Right ventricle myocardium inferior (tissue), 1 donor: ENCODE data around the gene CSNK1G2. TPM values are rescaled to one million over a fixed set of nuclear protein-coding genes. Genes with fewer than 3 reads are reported as not detected.

Source experiments
- ATAC-seq: fragments of 200-7000 bp; cut with Tn5 transposase; one replicate; pipeline ENCODE4 v1.9.1; 2020; ENCODE audit warnings: mild to moderate bottlenecking, moderate library complexity
- DNase-seq: peaks from one replicate; pipeline ENCODE4 v3.0.0; 2021; ENCODE audit errors: missing footprints
- intact Hi-C: fragments of 100-400 bp; cut with DNase I; formaldehyde crosslinking; loops from one replicate; pipeline ENCODE4 v1.11.0; 2022
- total RNA-seq: library from RNA; stranded (reverse); fragmentation: NEBNext Ultra II Directional; extraction: Animal tissue kit (Norgen Biotek cat#: 25700); gene quantifications from one replicate; pipeline ENCODE4 v1.2.1, GENCODE V29; 2021
- donor health status: DM: no; HTN: yes; CAD: no; lungs with severe emphysema.

CSNK1G2 gene
- total RNA-seq, 1 donor from 2014 or later, result 23.6 TPM

GRCh38 chr19:1956868-1957492 lies 16.0 kb downstream of the CSNK1G2 start:
- intact Hi-C loops, result no loop called here
- peak; percentile 32 for ATAC-seq
- DNase-seq, result peak; percentile 71

- intact Hi-C loops, result no loop called here
- ATAC-seq (peak; percentile 7), DNase-seq (no peak)
Observed at GRCh38 chr19:1957562-1958248, 16.7 kb downstream of the CSNK1G2 start.

DNA sequence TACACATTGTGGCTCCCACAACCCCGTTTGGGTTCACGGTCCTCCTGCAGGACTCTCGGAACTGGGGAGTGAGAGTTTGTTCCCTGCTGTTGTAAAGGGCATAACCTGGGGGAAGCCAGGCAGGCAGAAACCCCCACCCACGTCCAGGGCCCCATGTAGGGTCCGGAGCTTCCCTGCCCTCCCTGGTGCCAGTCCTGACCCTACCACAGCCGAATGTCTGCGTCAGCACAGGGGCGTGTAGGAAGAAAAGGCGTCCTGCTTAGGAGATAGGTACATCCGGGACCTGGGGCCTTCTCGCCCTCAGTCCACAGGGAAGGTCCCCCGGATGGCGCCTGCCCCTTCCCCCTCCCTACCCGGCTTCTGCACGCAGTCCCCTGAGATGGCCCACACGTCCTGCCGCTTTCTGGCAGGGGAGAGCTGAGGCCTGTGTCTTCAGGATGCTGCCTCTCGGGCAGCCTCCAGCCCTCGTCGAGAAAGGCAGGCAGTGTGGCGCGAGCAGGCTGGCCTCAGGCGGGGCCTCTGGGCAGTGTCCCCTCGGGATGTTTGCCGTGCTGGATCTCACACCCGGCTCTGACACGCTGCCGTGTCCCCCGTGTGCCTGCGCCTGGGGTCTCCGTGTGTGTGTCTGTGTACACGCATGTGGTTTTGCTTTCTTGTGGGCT lies 19.1 kb downstream of the CSNK1G2 start:
- no peak for ATAC-seq
- peak; percentile 49 for DNase-seq
- intact Hi-C loops, result no loop called here

DNA sequence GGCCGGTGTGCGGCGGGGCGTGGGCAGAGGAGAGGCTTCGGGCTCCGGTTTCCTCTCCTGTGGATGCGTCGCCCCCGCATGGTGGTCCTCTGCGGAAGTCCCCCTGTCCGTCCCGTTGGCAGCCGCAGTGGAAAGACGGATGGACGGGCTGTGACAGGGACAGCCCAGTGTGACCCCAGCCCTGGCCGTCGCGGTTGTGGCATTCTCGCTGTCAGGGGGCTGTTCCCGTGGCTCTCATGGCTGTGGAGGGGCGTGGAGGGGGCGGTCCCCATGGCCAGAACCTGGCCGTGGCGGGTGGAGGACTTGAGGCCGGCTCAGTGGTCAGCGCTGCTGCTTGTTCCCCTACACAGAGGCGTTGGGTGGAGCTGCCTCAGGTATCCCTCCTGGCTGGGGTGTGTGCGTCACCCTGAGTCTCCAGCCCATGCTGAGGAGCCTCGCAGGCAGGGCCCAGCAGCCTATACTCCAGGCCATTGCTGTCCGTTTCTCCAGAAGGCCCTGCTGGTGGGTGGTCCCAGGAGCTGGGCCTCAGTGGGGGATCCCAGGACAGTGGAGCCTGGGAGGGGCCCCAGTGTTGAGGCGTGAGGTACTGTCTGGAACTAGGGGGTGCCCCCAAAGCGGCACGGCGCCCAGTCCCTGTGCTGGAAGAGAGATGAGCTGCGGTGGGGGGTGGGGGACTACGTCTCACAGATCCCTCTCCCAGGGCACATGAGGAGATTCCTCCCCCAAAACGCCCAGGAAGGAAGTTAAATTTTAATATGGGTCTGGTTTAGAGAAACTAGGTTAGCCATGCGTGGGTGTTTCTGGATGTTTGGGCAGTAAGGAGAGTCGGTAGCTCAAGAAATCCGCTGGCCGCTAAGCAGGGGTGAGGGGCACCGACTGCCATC lies 20.3 kb downstream of the CSNK1G2 start:
- intact Hi-C loops, result no loop called here
- ATAC-seq (no peak), DNase-seq (no peak)

- ATAC-seq (no peak), DNase-seq (no peak)
- intact Hi-C loops, result no loop called here
Observed at GRCh38 chr19:1962674-1963073, 21.7 kb downstream of the CSNK1G2 start.

- DNase-seq (no peak), ATAC-seq (no peak)
- intact Hi-C loops, result no loop called here
Observed at GRCh38 chr19:1967087-1967608, 26.2 kb downstream of the CSNK1G2 start.

DNA sequence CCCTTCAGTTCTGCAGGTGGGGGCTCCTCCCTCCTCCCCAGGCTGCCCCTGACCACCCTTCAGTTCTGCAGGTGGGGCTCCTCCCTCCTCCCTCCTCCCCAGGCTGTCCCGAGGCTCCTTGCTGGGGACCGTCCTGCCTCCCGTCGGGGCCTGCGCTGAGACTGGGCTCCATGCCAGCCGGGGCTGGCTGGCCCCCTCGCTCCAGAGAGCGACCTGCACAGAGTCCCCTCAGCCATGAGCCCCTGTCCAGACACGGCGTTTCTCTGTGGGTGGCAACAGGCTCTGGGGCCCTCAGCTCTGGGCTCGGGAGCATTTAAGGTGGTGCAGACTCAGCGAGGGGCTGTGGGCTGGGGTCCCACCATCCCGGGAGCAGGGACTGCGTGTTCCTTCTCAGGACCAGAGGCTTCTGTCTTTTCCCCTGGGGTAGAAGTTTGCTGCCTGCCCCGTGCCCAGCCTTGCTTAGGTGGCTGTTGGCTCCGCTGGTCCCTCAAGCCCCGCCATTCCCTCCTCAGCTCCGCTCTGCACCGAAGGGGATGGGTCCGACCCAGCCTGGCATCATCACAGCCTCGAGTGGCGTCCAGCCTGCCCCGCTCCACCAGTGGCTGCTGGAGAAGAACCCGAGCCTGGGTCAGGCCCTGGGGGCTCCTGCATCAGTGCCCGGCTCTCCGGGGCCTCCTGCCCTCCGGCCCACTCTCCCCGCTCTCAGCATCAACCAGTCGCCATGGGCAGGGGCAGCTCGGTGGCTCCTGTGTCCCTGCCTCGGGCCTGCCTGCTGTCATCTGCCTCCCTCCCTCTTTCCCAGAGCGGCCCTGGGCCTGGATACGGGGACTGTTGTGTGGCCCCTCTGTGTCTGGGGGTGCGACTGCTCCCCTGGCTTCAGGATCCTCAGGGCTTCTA lies 27.6 kb downstream of the CSNK1G2 start:
- intact Hi-C loops, result no loop called here
- DNase-seq, result no peak
- no peak for ATAC-seq

GRCh38 chr19:1969176-1970002 lies 28.4 kb downstream of the CSNK1G2 start:
- ATAC-seq (no peak), DNase-seq (no peak)
- intact Hi-C loops, result no loop called here

- no peak for DNase-seq
- intact Hi-C loops, result no loop called here
- no peak for ATAC-seq
Observed at GRCh38 chr19:1970003-1970805, 29.2 kb downstream of the CSNK1G2 start.

DNA sequence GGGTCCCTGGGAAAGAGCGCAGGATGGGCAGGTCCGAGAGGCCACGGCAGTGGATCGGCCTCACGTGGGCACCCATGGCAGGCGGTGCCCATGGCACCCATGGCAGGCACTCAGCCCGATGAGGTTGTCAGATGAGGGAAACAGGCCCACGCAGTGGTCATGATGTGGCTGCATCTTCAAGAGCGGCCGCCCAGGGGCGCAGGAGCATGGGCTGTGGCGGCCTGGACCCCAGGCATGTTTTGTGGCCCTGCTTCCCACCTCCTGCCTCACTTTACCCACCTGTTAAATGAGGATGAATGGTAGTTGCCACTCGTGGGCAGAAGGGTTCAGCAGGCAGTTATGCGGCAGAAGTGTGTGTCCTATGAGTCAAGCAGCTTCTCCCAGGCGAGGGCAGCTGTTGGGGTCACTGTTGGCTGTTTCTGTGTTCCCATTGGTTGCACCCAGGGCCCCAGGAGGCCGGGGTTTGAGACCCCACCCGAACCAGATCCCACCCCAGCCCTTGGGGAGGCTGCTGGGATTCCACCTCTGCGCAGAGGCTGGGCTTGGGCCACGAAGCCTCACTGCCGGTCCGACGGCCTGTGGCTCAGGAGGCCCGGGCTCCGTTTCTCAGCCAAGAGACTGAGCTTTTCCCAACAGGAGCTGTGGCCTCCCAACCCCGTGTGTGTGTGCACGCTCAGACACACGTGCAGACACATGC lies 30.0 kb downstream of the CSNK1G2 start:
- intact Hi-C loops, result no loop called here
- ATAC-seq (no peak), DNase-seq (no peak)

DNA sequence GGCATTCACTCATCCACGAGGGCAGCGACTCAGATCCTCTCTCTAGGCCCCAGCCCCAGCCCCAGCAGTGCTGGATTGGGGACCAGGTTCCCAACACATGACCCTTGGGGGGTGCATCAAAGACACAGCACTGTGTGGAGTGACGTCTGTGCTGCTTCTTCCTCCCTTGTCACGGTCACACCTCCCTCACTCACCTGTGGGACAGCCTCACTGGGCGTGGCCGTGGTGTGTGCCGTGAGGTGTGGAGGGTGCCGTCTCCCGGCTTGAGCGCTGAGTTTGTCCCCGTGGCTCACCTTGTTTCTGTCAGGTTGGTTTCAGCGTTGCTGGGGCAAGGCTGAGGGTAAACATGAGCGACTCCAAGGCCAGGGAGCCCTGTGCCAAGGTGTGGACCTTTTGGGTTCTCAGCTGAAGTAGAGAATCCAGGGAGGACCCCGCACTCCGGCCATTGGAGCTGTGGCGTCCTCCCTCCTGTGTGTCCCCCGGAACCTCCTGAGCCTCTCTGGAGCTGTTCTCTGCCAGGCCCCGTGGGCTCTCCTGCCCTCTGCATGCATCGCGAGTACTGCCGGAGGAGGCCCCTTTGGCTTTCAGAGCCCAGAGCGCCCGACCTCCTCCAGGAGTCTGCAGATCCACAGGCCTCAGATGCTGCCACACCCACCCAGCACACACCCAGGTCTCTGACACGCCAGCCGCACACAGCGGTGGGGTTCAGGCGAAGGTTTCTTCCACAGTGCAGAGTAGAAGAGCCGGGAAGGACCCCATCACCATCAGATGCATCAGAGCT lies 33.6 kb downstream of the CSNK1G2 start:
- no peak for DNase-seq
- intact Hi-C loops, result no loop called here
- no peak for ATAC-seq

GRCh38 chr19:1975162-1975480 lies 34.1 kb downstream of the CSNK1G2 start:
- DNase-seq (no peak), ATAC-seq (no peak)
- intact Hi-C loops, result no loop called here

DNA sequence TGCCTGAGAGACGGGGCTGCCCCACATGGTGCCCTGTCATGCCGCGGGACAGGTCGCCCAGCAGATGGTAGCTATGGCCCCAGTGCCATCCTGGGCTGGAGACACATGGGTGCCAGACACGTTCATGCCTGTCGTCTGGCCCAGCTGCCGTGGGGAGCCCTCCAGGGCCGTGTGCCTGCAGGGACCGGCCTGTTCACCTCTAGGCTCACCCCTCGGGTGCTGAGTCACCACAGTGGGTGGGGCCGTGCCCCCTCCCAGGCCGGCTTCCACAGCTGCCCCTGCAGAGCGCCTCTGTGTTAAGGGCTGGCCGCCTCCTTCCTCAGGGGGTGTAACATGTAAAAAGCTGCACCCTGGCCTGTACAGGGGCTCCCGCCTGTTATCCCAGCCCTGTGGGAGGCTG lies 36.1 kb downstream of the CSNK1G2 start:
- no peak for ATAC-seq
- intact Hi-C loops, result no loop called here
- no peak for DNase-seq

GRCh38 chr19:1978346-1978894 lies 37.4 kb downstream of the CSNK1G2 start:
- intact Hi-C loops, result no loop called here

GRCh38 chr19:1979017-1979416 lies 38.0 kb downstream of the CSNK1G2 start:
- peak; percentile 55 for DNase-seq
- no peak for ATAC-seq

More at GRCh38 chr19:1978346-1978894, 37.4 kb downstream of the CSNK1G2 start:
- DNase-seq, result no peak
- no peak for ATAC-seq

More at GRCh38 chr19:1979017-1979416, 38.0 kb downstream of the CSNK1G2 start:
- intact Hi-C loops, result no loop called here
